Caco-2 (cell line): ENCODE measurements around the gene MCTS1. TPM values are rescaled to one million over a fixed set of nuclear protein-coding genes. Genes with fewer than 3 reads are reported as not detected.

Experiments used
- BruUV-seq: library from RNA; stranded (reverse); fragments of 400-500 nt; replicated peaks from 2 replicates; lab custom pipeline; 2021; lab: Mats Ljungman, UMichigan
- CTCF ChIA-PET: fragments of 300-600 bp; sonication (Branson Sonifier 250); formaldehyde crosslinking; loops from one replicate; lab custom pipeline; 2022; ENCODE audit warnings: antibody characterized with exemption; lab: Charles Lee
- POLR2A ChIA-PET: fragments of 300-600 bp; sonication (Branson Sonifier 250); formaldehyde crosslinking; loops from one replicate; lab custom pipeline; 2022; ENCODE audit warnings: antibody characterized with exemption; lab: Charles Lee
- DNase-seq, 2 experiments: peaks; one replicate each; pipeline versions ENCODE4 v3.0.0 to v3.0.0-alpha.2; 2020 to 2022
- H3K27me3 ChIP-seq: replicated peaks from 2 replicates; pipeline ENCODE4 v1.6.0; 2011; ENCODE audit warnings: low read length; ENCODE audit not compliant: control insufficient read depth, insufficient read depth
- H3K36me3 ChIP-seq: 2 replicates; pipeline ENCODE4 v1.5.1; 2011; ENCODE audit warnings: low read length; ENCODE audit not compliant: control insufficient read depth, insufficient read depth
- H3K4me1 ChIP-seq: fragments of 250-450 bp; sonication (Bioruptor Pico); 2 replicates; pipeline ENCODE4 v1.5.1; 2020; ENCODE audit warnings: mild to moderate bottlenecking
- H3K4me3 ChIP-seq: 2 replicates; pipeline ENCODE4 v1.5.1; 2011; ENCODE audit warnings: low read depth, mild to moderate bottlenecking, control low read depth, low read length
- H3K9me3 ChIP-seq: fragments of 250-450 bp; sonication (Bioruptor Pico); 2 replicates; pipeline ENCODE4 v1.5.1; 2020; ENCODE audit warnings: mild to moderate bottlenecking, moderate library complexity
- H3K27ac Mint-ChIP-seq: one replicate; pipeline ENCODE4 v1.8.0; 2022; ENCODE audit warnings: mixed read lengths; ENCODE audit not compliant: unreplicated experiment
- H3K27me3 Mint-ChIP-seq: one replicate; pipeline ENCODE4 v1.8.0; 2022; ENCODE audit warnings: mixed read lengths; ENCODE audit not compliant: insufficient read depth, unreplicated experiment
- H3K36me3 Mint-ChIP-seq: one replicate; pipeline ENCODE4 v1.8.0; 2022; ENCODE audit warnings: mild to moderate bottlenecking, mixed read lengths; ENCODE audit not compliant: insufficient read depth, unreplicated experiment
- H3K4me1 Mint-ChIP-seq: one replicate; pipeline ENCODE4 v1.8.0; 2022; ENCODE audit warnings: low read depth, mixed read lengths; ENCODE audit not compliant: unreplicated experiment
- H3K4me3 Mint-ChIP-seq: one replicate; pipeline ENCODE4 v1.8.0; 2022; ENCODE audit warnings: mild to moderate bottlenecking, moderate library complexity, mixed read lengths; ENCODE audit not compliant: unreplicated experiment
- H3K9me3 Mint-ChIP-seq: one replicate; pipeline ENCODE4 v1.8.0; 2022; ENCODE audit warnings: mixed read lengths; ENCODE audit not compliant: unreplicated experiment
- CTCF ChIP-seq, 2 experiments: fragments of 200-600 bp in 1 of 2; IDR thresholded peaks; 1 replicate in 1 of 2; 2 replicates in 1 of 2; pipeline versions ENCODE4 v1.5.1 to v1.8.0; 2011 to 2022; ENCODE audit warnings: antibody characterized with exemption in 1 of 2, control low read depth in 1 of 2, inconsistent platforms in 1 of 2, low read depth in 1 of 2, low read length in 1 of 2, mild to moderate bottlenecking in 1 of 2, moderate library complexity in 1 of 2; ENCODE audit not compliant: insufficient read depth in 1 of 2, severe bottlenecking in 1 of 2, unreplicated experiment in 1 of 2
- intact Hi-C: fragments of 100-400 bp; cut with micrococcal nuclease; formaldehyde crosslinking; loops from one replicate; pipeline ENCODE4 v1.10.0; 2022; ENCODE audit not compliant: unreplicated experiment
- total RNA-seq: library from RNA; stranded (reverse); gene quantifications from 2 replicates; pipeline ENCODE4 v1.2.3, GENCODE V29; 2022

MCTS1 gene
- total RNA-seq, 1 experiment from 2014 or later = 50.5 TPM

- intact Hi-C loops = no loop called here
- Histone ChIP-seq H3K9me3 (no peaks in the 10 kb centered on the region), H3K4me3 (no peak overlapping the region), H3K4me1 (no peaks in the 10 kb centered on the region), H3K27me3 (no peaks in the 10 kb centered on the region), H3K36me3 (no peaks in the 10 kb centered on the region)
- peaks cover 2% of the 10 kb centered on the region for H3K27me3 Mint-ChIP-seq
- H3K4me1 Mint-ChIP-seq = no peaks in the 10 kb centered on the region
- POLR2A ChIA-PET = no interaction called here
- no peaks in the 10 kb centered on the region for H3K36me3 Mint-ChIP-seq
- H3K9me3 Mint-ChIP-seq = no peaks in the 10 kb centered on the region
- DNase-seq = no peak
- no peak for TF ChIP-seq CTCF (IDR thresholded peaks at IDR 0.05; ENCODE audit: insufficient read depth in 1 of 2, low read depth in 1 of 2, low read length in 1 of 2, severe bottlenecking in 1 of 2, unreplicated experiment in 1 of 2)
- CTCF ChIA-PET = no interaction called here
- H3K4me3 Mint-ChIP-seq = no peak overlapping the region
- BruUV-seq = no TSS peak
- no peak overlapping the region for H3K27ac Mint-ChIP-seq
These were observed 18.2 kb upstream of the MCTS1 start for GRCh38 chrX:120585702-120586101.

- POLR2A ChIA-PET = interaction anchor here (1.3 kb wide), 1 partner anchor 43 kb away, joined by 28 read pairs; the partner anchor contains the start of gene CUL4B
- Mint-ChIP-seq H3K4me3 (peak overlapping the region; percentile 99), H3K4me1 (no peaks in the 10 kb centered on the region), H3K27me3 (no peaks in the 10 kb centered on the region), H3K36me3 (peaks cover 11% of the 10 kb centered on the region), H3K9me3 (no peaks in the 10 kb centered on the region), H3K27ac (peak overlapping the region; percentile 98)
- Histone ChIP-seq H3K9me3 (no peaks in the 10 kb centered on the region), H3K4me3 (peak overlapping the region; percentile 67), H3K4me1 (no peaks in the 10 kb centered on the region), H3K27me3 (no peaks in the 10 kb centered on the region), H3K36me3 (no peaks in the 10 kb centered on the region)
- no peak for TF ChIP-seq CTCF (IDR thresholded peaks at IDR 0.05; ENCODE audit: insufficient read depth in 1 of 2, low read depth in 1 of 2, low read length in 1 of 2, severe bottlenecking in 1 of 2, unreplicated experiment in 1 of 2)
- DNase-seq = peak; percentile 9 to 29
- CTCF ChIA-PET = interaction anchor here (1.0 to 1.3 kb wide), 3 partner anchors 41 to 119 kb away, joined by 3 to 5 read pairs (median 4); partner anchors contain the start of gene CUL4B
- intact Hi-C loops = loop anchor here (1.0 to 5.0 kb wide), 3 partner anchors 26 to 92 kb away; partner anchors contain the start of gene C1GALT1C1
- TSS peak; percentile 70 for BruUV-seq
These were observed 471 bp downstream of the MCTS1 start for GRCh38 chrX:120604361-120604782.

GRCh38 chrX:120612086-120612485 lies 8.2 kb downstream of the MCTS1 start:
- no peak for TF ChIP-seq CTCF (IDR thresholded peaks at IDR 0.05; ENCODE audit: insufficient read depth in 1 of 2, low read depth in 1 of 2, low read length in 1 of 2, severe bottlenecking in 1 of 2, unreplicated experiment in 1 of 2)
- intact Hi-C loops = no loop called here
- no peak for DNase-seq
- Histone ChIP-seq H3K36me3 (no peaks in the 10 kb centered on the region; the same call in 1 of the 2 replicates), H3K9me3 (no peaks in the 10 kb centered on the region), H3K27me3 (no peaks in the 10 kb centered on the region), H3K4me3 (no peak overlapping the region), H3K4me1 (no peaks in the 10 kb centered on the region)
- BruUV-seq = no TSS peak
- H3K27ac Mint-ChIP-seq = no peak overlapping the region
- ChIA-PET CTCF (no interaction called here), POLR2A (no interaction called here)
- H3K36me3 Mint-ChIP-seq = no peaks in the 10 kb centered on the region
- no peaks in the 10 kb centered on the region for H3K9me3 Mint-ChIP-seq
- H3K4me3 Mint-ChIP-seq = no peak overlapping the region
- no peaks in the 10 kb centered on the region for H3K27me3 Mint-ChIP-seq
- no peaks in the 10 kb centered on the region for H3K4me1 Mint-ChIP-seq
